ENCODE data around the gene SWAP70. TPM values are rescaled to one million over a fixed set of nuclear protein-coding genes. Genes with fewer than 3 reads are reported as not detected.

Gene SWAP70
- total RNA-seq, 1 donor from 2014 or later: 24.0 TPM

DNA sequence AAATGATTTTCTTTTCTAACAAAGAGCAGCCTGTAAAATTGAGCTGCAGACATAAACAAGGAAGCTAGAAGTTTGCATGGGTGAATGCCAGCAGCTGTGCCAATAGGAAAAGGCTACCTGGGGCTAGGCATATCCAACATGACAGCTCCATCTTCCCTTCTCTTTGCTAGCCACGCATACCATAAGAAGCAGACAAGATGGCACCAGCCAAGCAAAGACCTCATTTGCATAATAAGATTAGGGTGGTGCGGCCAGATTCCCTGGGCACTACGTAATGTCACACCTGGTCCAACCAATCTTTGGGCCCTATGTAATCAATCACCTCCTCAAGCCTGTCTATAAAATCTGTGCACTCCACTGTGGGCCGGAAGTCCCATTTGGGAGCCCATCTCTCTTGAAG, 108.3 kb downstream of the SWAP70 start:
- no peak for DNase-seq (ENCODE audit: low spot score in 2 of 2, unreplicated experiment in 2 of 2)
- Mint-ChIP-seq H3K4me1 (peaks cover 30% of the 10 kb centered on the region), H3K4me3 (no peak overlapping the region), H3K9me3 (no peaks in the 10 kb centered on the region), H3K36me3 (peaks cover 10% of the 10 kb centered on the region), H3K27ac (no peak overlapping the region), H3K27me3 (ENCODE audit: low read depth) (no peaks in the 10 kb centered on the region)
- TF ChIP-seq, protein P1, sequence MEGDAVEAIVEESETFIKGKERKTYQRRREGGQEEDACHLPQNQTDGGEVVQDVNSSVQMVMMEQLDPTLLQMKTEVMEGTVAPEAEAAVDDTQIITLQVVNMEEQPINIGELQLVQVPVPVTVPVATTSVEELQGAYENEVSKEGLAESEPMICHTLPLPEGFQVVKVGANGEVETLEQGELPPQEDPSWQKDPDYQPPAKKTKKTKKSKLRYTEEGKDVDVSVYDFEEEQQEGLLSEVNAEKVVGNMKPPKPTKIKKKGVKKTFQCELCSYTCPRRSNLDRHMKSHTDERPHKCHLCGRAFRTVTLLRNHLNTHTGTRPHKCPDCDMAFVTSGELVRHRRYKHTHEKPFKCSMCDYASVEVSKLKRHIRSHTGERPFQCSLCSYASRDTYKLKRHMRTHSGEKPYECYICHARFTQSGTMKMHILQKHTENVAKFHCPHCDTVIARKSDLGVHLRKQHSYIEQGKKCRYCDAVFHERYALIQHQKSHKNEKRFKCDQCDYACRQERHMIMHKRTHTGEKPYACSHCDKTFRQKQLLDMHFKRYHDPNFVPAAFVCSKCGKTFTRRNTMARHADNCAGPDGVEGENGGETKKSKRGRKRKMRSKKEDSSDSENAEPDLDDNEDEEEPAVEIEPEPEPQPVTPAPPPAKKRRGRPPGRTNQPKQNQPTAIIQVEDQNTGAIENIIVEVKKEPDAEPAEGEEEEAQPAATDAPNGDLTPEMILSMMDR (IDR thresholded peaks at IDR 0.05; ENCODE audit: unreplicated experiment): no peak

DNA sequence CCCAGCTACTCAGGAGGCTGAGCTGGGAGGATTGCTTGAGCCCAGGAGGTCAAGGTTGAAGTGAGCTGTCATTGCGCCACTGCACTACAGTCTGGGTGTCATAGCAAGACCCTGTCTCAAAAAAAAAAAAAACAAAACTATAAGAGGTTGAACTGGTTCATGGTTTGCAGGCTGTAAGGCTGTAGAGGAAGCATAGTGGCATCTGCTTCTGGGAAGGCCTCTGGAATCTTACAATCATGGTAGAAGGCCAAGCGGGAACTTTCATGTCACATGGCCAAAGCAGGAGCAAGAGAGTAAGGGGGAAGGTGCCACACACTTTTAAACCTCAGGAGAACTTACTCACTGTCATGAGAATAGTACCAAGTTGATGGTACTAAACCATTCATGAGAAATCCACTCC, 109.6 kb downstream of the SWAP70 start:
- H3K27ac Mint-ChIP-seq: no peak overlapping the region
- DNase-seq (ENCODE audit: low spot score in 2 of 2, unreplicated experiment in 2 of 2): no peak
- H3K27me3 Mint-ChIP-seq (ENCODE audit: low read depth): no peaks in the 10 kb centered on the region
- peaks cover 35% of the 10 kb centered on the region for H3K4me1 Mint-ChIP-seq
- no peaks in the 10 kb centered on the region for H3K9me3 Mint-ChIP-seq
- no peak overlapping the region for H3K4me3 Mint-ChIP-seq
- TF ChIP-seq, protein P1 (IDR thresholded peaks at IDR 0.05; ENCODE audit: unreplicated experiment): no peak
- peaks cover 15% of the 10 kb centered on the region for H3K36me3 Mint-ChIP-seq

DNA sequence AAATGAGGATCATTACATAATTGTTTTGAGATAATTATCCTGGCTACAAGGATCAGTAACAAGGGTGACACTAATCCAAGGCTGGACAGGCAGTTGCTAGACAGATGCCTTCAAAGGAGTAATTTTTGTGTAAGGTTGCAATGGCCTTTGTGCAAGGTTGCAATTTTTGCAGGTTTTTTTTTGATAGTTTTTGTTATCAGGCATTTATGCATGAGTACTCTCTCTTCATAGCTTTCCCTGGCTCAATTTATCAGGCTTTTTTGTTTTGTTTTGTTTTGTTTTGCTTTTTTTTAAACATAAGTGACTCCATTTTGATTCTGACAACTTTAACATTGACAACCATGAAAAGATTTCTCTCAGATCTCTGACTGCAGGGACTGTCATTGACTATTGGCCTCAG, 110.2 kb downstream of the SWAP70 start:
- H3K27me3 Mint-ChIP-seq (ENCODE audit: low read depth): no peaks in the 10 kb centered on the region
- peak overlapping the region; percentile 71 for H3K27ac Mint-ChIP-seq
- peaks cover 35% of the 10 kb centered on the region for H3K4me1 Mint-ChIP-seq
- H3K36me3 Mint-ChIP-seq: peaks cover 15% of the 10 kb centered on the region
- H3K4me3 Mint-ChIP-seq: no peak overlapping the region
- TF ChIP-seq, protein P1 (IDR thresholded peaks at IDR 0.05; ENCODE audit: unreplicated experiment): no peak
- no peaks in the 10 kb centered on the region for H3K9me3 Mint-ChIP-seq
- DNase-seq (ENCODE audit: low spot score in 2 of 2, unreplicated experiment in 2 of 2): no peak

DNA sequence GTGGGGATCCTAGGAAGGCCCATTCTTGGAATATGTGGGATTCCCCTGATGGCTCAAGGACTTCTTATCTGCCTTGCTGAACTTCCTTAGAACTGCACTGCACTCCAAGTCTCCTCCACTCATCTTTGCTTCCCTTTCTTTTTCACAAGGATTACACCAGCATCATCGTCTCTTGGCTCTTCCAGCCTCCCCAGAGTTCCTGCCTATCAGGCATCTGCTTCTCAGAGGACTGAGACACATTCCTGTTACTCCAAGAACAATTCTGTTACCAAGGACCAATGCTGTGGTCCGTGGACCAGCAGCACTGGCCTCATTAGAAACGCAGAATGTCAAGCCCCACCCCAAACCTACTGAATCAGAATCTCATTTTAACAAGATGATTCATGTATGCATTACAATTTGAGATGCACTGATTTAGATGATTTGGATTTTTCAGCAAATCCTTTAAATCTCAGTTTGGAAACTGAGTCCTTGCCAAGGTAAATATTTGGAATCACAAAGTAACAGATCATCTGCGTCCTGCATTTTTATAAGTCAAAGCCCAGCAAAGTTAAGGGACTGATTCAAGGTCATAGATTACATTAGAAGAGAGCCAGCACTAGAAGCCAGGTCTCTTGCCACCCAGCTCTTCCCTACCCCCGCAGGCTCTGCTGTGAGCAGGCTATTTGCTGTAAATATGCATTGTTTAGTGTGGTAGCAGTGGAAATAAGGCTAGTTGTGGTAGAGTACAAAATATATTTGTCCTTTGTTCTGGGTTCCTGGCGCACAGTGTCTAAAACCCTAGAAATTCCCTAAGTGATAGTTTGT, 110.9 kb downstream of the SWAP70 start:
- H3K27me3 Mint-ChIP-seq (ENCODE audit: low read depth): no peaks in the 10 kb centered on the region
- peak overlapping the region; percentile 71 for H3K27ac Mint-ChIP-seq
- no peak for DNase-seq (ENCODE audit: low spot score in 2 of 2, unreplicated experiment in 2 of 2)
- H3K4me3 Mint-ChIP-seq: no peak overlapping the region
- peaks cover 20% of the 10 kb centered on the region for H3K36me3 Mint-ChIP-seq
- no peaks in the 10 kb centered on the region for H3K9me3 Mint-ChIP-seq
- TF ChIP-seq, protein P1 (IDR thresholded peaks at IDR 0.05; ENCODE audit: unreplicated experiment): no peak
- H3K4me1 Mint-ChIP-seq: peaks cover 35% of the 10 kb centered on the region

DNA sequence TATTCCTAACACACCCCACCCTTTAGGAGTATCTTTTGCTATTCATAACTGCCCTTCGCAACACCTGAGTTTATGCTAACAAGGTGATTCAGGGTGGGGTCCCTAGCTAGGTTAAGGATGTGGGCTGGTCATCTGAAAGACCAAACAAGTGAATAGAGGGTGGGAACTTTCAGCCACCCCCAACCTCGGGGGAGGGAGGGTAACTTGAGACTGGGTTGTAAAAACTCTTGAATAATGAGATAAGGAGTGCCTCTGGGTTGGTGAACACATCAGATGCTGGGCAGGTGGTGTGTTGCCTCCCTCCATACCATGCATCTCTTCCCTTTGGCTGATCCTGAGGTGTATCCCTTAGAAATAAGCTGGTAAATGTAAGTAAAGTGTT, 111.5 kb downstream of the SWAP70 start:
- no peaks in the 10 kb centered on the region for H3K9me3 Mint-ChIP-seq
- TF ChIP-seq, protein P1 (IDR thresholded peaks at IDR 0.05; ENCODE audit: unreplicated experiment): no peak
- H3K4me1 Mint-ChIP-seq: peaks cover 35% of the 10 kb centered on the region
- H3K4me3 Mint-ChIP-seq: no peak overlapping the region
- H3K27ac Mint-ChIP-seq: peak overlapping the region; percentile 51
- peaks cover 26% of the 10 kb centered on the region for H3K36me3 Mint-ChIP-seq
- DNase-seq (ENCODE audit: low spot score in 2 of 2, unreplicated experiment in 2 of 2): no peak
- no peaks in the 10 kb centered on the region for H3K27me3 Mint-ChIP-seq (ENCODE audit: low read depth)

Data from mesothelial cell of epicardium (in vitro differentiated cells).